Neural cell (in vitro differentiated cells): ENCODE results near the gene MBD2. TPM values are rescaled to one million over a fixed set of nuclear protein-coding genes. Genes with fewer than 3 reads are reported as not detected.

Source experiments
- H2AFZ ChIP-seq: fragments of 200-600, 300-800 bp; sonication (generic), shearing (Covaris generic); 2 replicates; pipeline ENCODE4 v1.6.0; 2014; ENCODE audit warnings: low read depth, mild to moderate bottlenecking, antibody characterized with exemption, low read length, moderate library complexity
- H3F3A ChIP-seq: fragments of 200-600 bp; shearing (Covaris generic); 2 replicates; pipeline ENCODE4 v1.6.1; 2016; ENCODE audit warnings: mild to moderate bottlenecking, moderate library complexity, mixed read lengths, antibody characterized with exemption, low read length; ENCODE audit not compliant: insufficient read depth, poor library complexity, severe bottlenecking
- H3K27ac ChIP-seq: fragments of 200-600, 300-800 bp; sonication (generic), shearing (Covaris generic); 2 replicates; pipeline ENCODE4 v1.5.1; 2014; ENCODE audit warnings: mild to moderate bottlenecking, low read length, moderate library complexity
- H3K27me3 ChIP-seq: fragments of 300-800, 200-600 bp; sonication (generic), shearing (Covaris generic); 2 replicates; pipeline ENCODE4 v1.6.0; 2014; ENCODE audit warnings: mild to moderate bottlenecking, low read depth, low read length, moderate library complexity; ENCODE audit not compliant: insufficient read depth
- H3K36me3 ChIP-seq: fragments of 300-800, 200-600 bp; sonication (generic), shearing (Covaris generic); 2 replicates; pipeline ENCODE4 v1.5.1; 2014; ENCODE audit warnings: mild to moderate bottlenecking, antibody characterized with exemption, low read length, moderate library complexity; ENCODE audit not compliant: insufficient read depth
- H3K4me2 ChIP-seq: fragments of 300-800, 200-600 bp; sonication (generic), shearing (Covaris generic); 2 replicates; pipeline ENCODE4 v1.6.0; 2014; ENCODE audit warnings: mild to moderate bottlenecking, low read length
- H3K4me3 ChIP-seq: fragments of 300-800, 200-600 bp; sonication (generic), shearing (Covaris generic); 2 replicates; pipeline ENCODE4 v1.5.1; 2014; ENCODE audit warnings: mild to moderate bottlenecking, low read length, moderate library complexity
- H3K79me2 ChIP-seq: fragments of 200-600 bp; shearing (Covaris generic); replicated peaks from 2 replicates; pipeline ENCODE4 v1.6.0; 2014; ENCODE audit warnings: mild to moderate bottlenecking, low read length, moderate library complexity; ENCODE audit not compliant: insufficient read depth
- H3K9ac ChIP-seq: fragments of 300-800, 200-600 bp; sonication (generic), shearing (Covaris generic); 2 replicates; pipeline ENCODE4 v1.6.1; 2016; ENCODE audit warnings: mild to moderate bottlenecking, low read length, mixed read lengths
- H3K9me2 ChIP-seq: fragments of 200-600 bp; shearing (Covaris generic); 2 replicates; pipeline ENCODE4 v1.6.1; 2016; ENCODE audit warnings: mild to moderate bottlenecking, low read length, mixed read lengths; ENCODE audit not compliant: insufficient read depth
- H3K9me3 ChIP-seq: fragments of 200-600, 300-800 bp; sonication (generic), shearing (Covaris generic); 2 replicates; pipeline ENCODE4 v1.6.1; 2016; ENCODE audit warnings: mild to moderate bottlenecking, mixed run types, low read length, moderate library complexity, mixed read lengths
- H4K20me1 ChIP-seq: fragments of 200-600 bp; shearing (Covaris generic); 2 replicates; pipeline ENCODE4 v1.6.1; 2016; ENCODE audit warnings: mild to moderate bottlenecking, mixed run types; ENCODE audit not compliant: insufficient read depth
- EP300 ChIP-seq: fragments of 450-650 bp; conservative IDR thresholded peaks from 2 replicates; pipeline ENCODE4 v1.6.1; 2014; ENCODE audit warnings: antibody characterized with exemption, mild to moderate bottlenecking, moderate library complexity; ENCODE audit not compliant: poor library complexity, severe bottlenecking
- EZH2 ChIP-seq: fragments of 200-600, 300-800 bp; shearing (Covaris generic), sonication (generic); IDR thresholded peaks from 2 replicates; pipeline ENCODE4 v1.6.1; 2014; ENCODE audit warnings: antibody characterized with exemption, low read length, borderline replicate concordance, mild to moderate bottlenecking; ENCODE audit not compliant: insufficient read depth, poor library complexity, severe bottlenecking
- MXI1 ChIP-seq: fragments of 450-650 bp; conservative IDR thresholded peaks from 2 replicates; pipeline ENCODE4 v1.6.1; 2014; ENCODE audit warnings: antibody characterized with exemption, mild to moderate bottlenecking; ENCODE audit not compliant: poor library complexity, severe bottlenecking
- POLR2AphosphoS5 ChIP-seq: IDR thresholded peaks from 2 replicates; pipeline ENCODE4 v1.6.1; 2012
- RAD21 ChIP-seq: fragments of 450-650 bp; conservative IDR thresholded peaks from 2 replicates; pipeline ENCODE4 v1.6.1; 2014; ENCODE audit warnings: antibody characterized with exemption, mild to moderate bottlenecking, moderate library complexity
- REST ChIP-seq: IDR thresholded peaks from 2 replicates; pipeline ENCODE4 v1.6.1; 2012; ENCODE audit warnings: borderline replicate concordance
- SMC3 ChIP-seq: fragments of 450-650 bp; conservative IDR thresholded peaks from 2 replicates; pipeline ENCODE4 v1.6.1; 2014; ENCODE audit warnings: antibody characterized with exemption, mild to moderate bottlenecking, moderate library complexity; ENCODE audit not compliant: poor library complexity
- TAF1 ChIP-seq: IDR thresholded peaks from 2 replicates; pipeline ENCODE4 v1.6.1; 2012; ENCODE audit warnings: low read depth
- polyA plus RNA-seq: library from polyadenylated mRNA; depleted of rRNA; stranded (reverse); fragments of >200 nt; gene quantifications from 2 replicates; pipeline ENCODE4 v1.2.3, GENCODE V29; 2014

Gene MBD2
- polyA plus RNA-seq, 1 donor from 2014 or later: 16.4 TPM

- no peaks in the 10 kb centered on the region for H3K9me3 ChIP-seq
- no peaks in the 10 kb centered on the region for H4K20me1 ChIP-seq
- no peaks in the 10 kb centered on the region for H3F3A ChIP-seq
- no peak overlapping the region for H3K4me3 ChIP-seq
- no peak overlapping the region for H3K4me2 ChIP-seq
- peaks cover 7% of the 10 kb centered on the region for H3K36me3 ChIP-seq
- H2AFZ ChIP-seq: no peak overlapping the region
- H3K79me2 ChIP-seq: no peaks in the 10 kb centered on the region
- no peak for TF ChIP-seq REST
- TF ChIP-seq SMC3: no peak
- no peak for TF ChIP-seq TAF1
- no peak for TF ChIP-seq EZH2
- H3K9ac ChIP-seq: no peak overlapping the region
- no peaks in the 10 kb centered on the region for H3K27me3 ChIP-seq
- no peaks in the 10 kb centered on the region for H3K9me2 ChIP-seq
- no peak overlapping the region for H3K27ac ChIP-seq
Measured at GRCh38 chr18:54155412-54155811, 69.1 kb downstream of the MBD2 start.

GRCh38 chr18:54154231-54154630 lies 70.2 kb downstream of the MBD2 start:
- no peak overlapping the region for H3K4me2 ChIP-seq
- no peak overlapping the region for H3K27ac ChIP-seq
- no peaks in the 10 kb centered on the region for H3K9me2 ChIP-seq
- no peaks in the 10 kb centered on the region for H3K27me3 ChIP-seq
- H3K4me3 ChIP-seq: no peak overlapping the region
- no peaks in the 10 kb centered on the region for H3K79me2 ChIP-seq
- H3K9ac ChIP-seq: no peak overlapping the region
- no peaks in the 10 kb centered on the region for H3K9me3 ChIP-seq
- no peak overlapping the region for H2AFZ ChIP-seq
- no peaks in the 10 kb centered on the region for H4K20me1 ChIP-seq
- peaks cover 7% of the 10 kb centered on the region for H3K36me3 ChIP-seq
- TF ChIP-seq POLR2AphosphoS5 (no peak), EP300 (no peak), MXI1 (no peak), SMC3 (no peak), REST (no peak), RAD21 (no peak)
- H3F3A ChIP-seq: no peaks in the 10 kb centered on the region
